Memory B cell (primary cell): ENCODE results near the gene WDR91.

Source experiments
- ATAC-seq: fragments of 150-1000 bp; cut with Tn5 transposase; 2 replicates; pipeline ENCODE4 v1.10.0; 2021; ENCODE audit warnings: low read depth, mild to moderate bottlenecking, moderate library complexity
- DNase-seq, 2 donors: peaks; one replicate each; pipeline ENCODE4 v3.0.0; 2022; ENCODE audit warnings: low spot score in 2 of 2
- H3K27ac Mint-ChIP-seq: one replicate; pipeline ENCODE4 v1.8.0; 2022; ENCODE audit warnings: mild to moderate bottlenecking, moderate library complexity, mixed read lengths
- H3K27me3 Mint-ChIP-seq: one replicate; pipeline ENCODE4 v1.8.0; 2022; ENCODE audit warnings: mixed read lengths
- H3K36me3 Mint-ChIP-seq: one replicate; pipeline ENCODE4 v1.8.0; 2022; ENCODE audit warnings: mild to moderate bottlenecking, mixed read lengths
- H3K4me1 Mint-ChIP-seq: one replicate; pipeline ENCODE4 v1.8.0; 2022; ENCODE audit warnings: mixed read lengths
- H3K4me3 Mint-ChIP-seq: one replicate; pipeline ENCODE4 v1.8.0; 2022; ENCODE audit warnings: mild to moderate bottlenecking, moderate library complexity, mixed read lengths
- H3K9me3 Mint-ChIP-seq: one replicate; pipeline ENCODE4 v1.8.0; 2022; ENCODE audit warnings: mixed read lengths

The WDR91 gene

GRCh38 chr7:135147341-135147898, 63.9 kb downstream of the WDR91 start:
- Mint-ChIP-seq H3K4me1 (peaks cover 36% of the 10 kb centered on the region), H3K4me3 (peak overlapping the region; percentile 89), H3K9me3 (no peaks in the 10 kb centered on the region), H3K36me3 (peaks cover 5% of the 10 kb centered on the region), H3K27me3 (no peaks in the 10 kb centered on the region), H3K27ac (peak overlapping the region; percentile 98)
- DNase-seq (no peak), ATAC-seq (peak; percentile 1)

- Mint-ChIP-seq H3K9me3 (no peaks in the 10 kb centered on the region), H3K27ac (peak overlapping the region; percentile 28), H3K4me1 (peaks cover 18% of the 10 kb centered on the region), H3K27me3 (no peaks in the 10 kb centered on the region), H3K4me3 (no peak overlapping the region), H3K36me3 (peaks cover 3% of the 10 kb centered on the region)
- DNase-seq (no peak), ATAC-seq (no peak)
Observed at GRCh38 chr7:135143885-135144668, 67.2 kb downstream of the WDR91 start.
